Mesendoderm (in vitro differentiated cells): ENCODE results near the gene FOXI3.
"Not testable (repeated sequence)": the region's sequence is repeated elsewhere in the genome, so short reads cannot be mapped to it uniquely, and the experiment has no call there.

Source experiments
- DNase-seq: peaks from one replicate; pipeline ENCODE4 v3.0.0; 2013
- H2AK5ac ChIP-seq: 2 replicates; pipeline ENCODE4 v1.6.1; 2013; ENCODE audit warnings: low read length, inconsistent platforms
- H2BK120ac ChIP-seq: 2 replicates; pipeline ENCODE4 v1.6.1; 2013; ENCODE audit warnings: low read depth, mild to moderate bottlenecking, low read length, moderate library complexity, mixed read lengths
- H2BK15ac ChIP-seq: replicated peaks from 2 replicates; pipeline ENCODE4 v1.6.1; 2013; ENCODE audit warnings: low read depth, mild to moderate bottlenecking, moderate library complexity
- H2BK5ac ChIP-seq: 2 replicates; pipeline ENCODE4 v1.6.1; 2013; ENCODE audit warnings: low read length, inconsistent platforms
- H3K18ac ChIP-seq: 2 replicates; pipeline ENCODE4 v1.6.1; 2013; ENCODE audit warnings: mild to moderate bottlenecking, low read length, mixed read lengths
- H3K23ac ChIP-seq: one replicate; pipeline ENCODE4 v1.6.1; 2013; ENCODE audit warnings: low read length
- H3K27ac ChIP-seq: 2 replicates; pipeline ENCODE4 v1.5.1; 2013; ENCODE audit warnings: low read depth, mild to moderate bottlenecking, inconsistent platforms, low read length, moderate library complexity
- H3K27me3 ChIP-seq: 2 replicates; pipeline ENCODE4 v1.6.1; 2013; ENCODE audit warnings: low read length, control low read depth, mild to moderate bottlenecking, inconsistent platforms; ENCODE audit not compliant: insufficient read depth, poor library complexity
- H3K36me3 ChIP-seq: 2 replicates; pipeline ENCODE4 v1.6.1; 2013; ENCODE audit warnings: low read length, inconsistent platforms; ENCODE audit not compliant: control insufficient read depth, insufficient read depth
- H3K4ac ChIP-seq: one replicate; pipeline ENCODE4 v1.6.1; 2013; ENCODE audit warnings: low read depth, mild to moderate bottlenecking, low read length, moderate library complexity
- H3K4me1 ChIP-seq: 2 replicates; pipeline ENCODE4 v1.6.1; 2013; ENCODE audit warnings: low read depth, low read length, inconsistent platforms; ENCODE audit not compliant: control insufficient read depth
- H3K4me2 ChIP-seq: 2 replicates; pipeline ENCODE4 v1.6.1; 2013; ENCODE audit warnings: low read length
- H3K4me3 ChIP-seq: 2 replicates; pipeline ENCODE4 v1.5.1; 2013; ENCODE audit warnings: mild to moderate bottlenecking, low read length
- H3K56ac ChIP-seq: one replicate; pipeline ENCODE4 v1.6.1; 2013; ENCODE audit warnings: low read length
- H3K79me1 ChIP-seq: 2 replicates; pipeline ENCODE4 v1.6.1; 2013; ENCODE audit warnings: low read length, inconsistent platforms
- H3K79me2 ChIP-seq: 2 replicates; pipeline ENCODE4 v1.6.1; 2013; ENCODE audit warnings: mild to moderate bottlenecking, low read length; ENCODE audit not compliant: control insufficient read depth, insufficient read depth
- H3K9ac ChIP-seq: 2 replicates; pipeline ENCODE4 v1.6.1; 2013; ENCODE audit warnings: low read length, inconsistent platforms
- H4K5ac ChIP-seq: one replicate; pipeline ENCODE4 v1.6.1; 2013; ENCODE audit warnings: low read length
- H4K8ac ChIP-seq: one replicate; pipeline ENCODE4 v1.6.1; 2013; ENCODE audit warnings: low read depth, mild to moderate bottlenecking, control low read depth, low read length, moderate library complexity
- WGBS: extraction: QIAGEN DNeasy Blood & Tissue Kit; methylation state at CpG from one replicate; pipeline ENCODE4 v1.1.7; 2013; ENCODE audit warnings: low lambda C conversion rate, missing lambda C conversion rate; ENCODE audit not compliant: insufficient coverage; ENCODE audit errors: extremely low coverage; 5-methylcytosine and 5-hydroxymethylcytosine counted together

The FOXI3 gene

DNA sequence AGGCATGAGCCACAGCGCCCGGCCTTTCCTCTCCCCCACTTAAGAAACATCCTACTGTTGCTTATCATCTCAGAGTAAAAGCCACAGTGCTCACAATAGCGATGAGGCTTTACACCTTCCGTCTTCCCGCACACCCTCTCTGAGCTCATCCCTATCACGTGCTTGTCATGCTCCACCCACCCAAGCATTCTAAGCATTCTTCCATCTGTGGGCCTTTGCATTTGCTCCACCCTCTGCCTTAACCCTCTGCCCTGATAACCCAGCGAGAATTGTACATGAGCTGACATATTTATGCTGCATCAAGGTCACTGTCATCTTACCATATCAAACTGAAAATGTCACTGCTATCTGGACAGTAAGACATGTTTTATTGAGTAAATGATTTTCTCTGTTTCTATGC lies 22.6 kb downstream of the FOXI3 start:
- Histone ChIP-seq H3K79me1 (no peaks in the 10 kb centered on the region), H3K23ac (no peak overlapping the region), H3K56ac (no peak overlapping the region), H3K4me3 (no peak overlapping the region), H4K8ac (no peak overlapping the region), H2BK15ac (no peak overlapping the region), H2AK5ac (no peak overlapping the region), H3K27me3 (no peaks in the 10 kb centered on the region), H3K18ac (no peak overlapping the region), H3K4me1 (no peaks in the 10 kb centered on the region), H3K4ac (no peak overlapping the region), H4K5ac (no peak overlapping the region), H2BK5ac (no peak overlapping the region), H3K9ac (no peak overlapping the region), H3K27ac (no peak overlapping the region), H3K36me3 (no peaks in the 10 kb centered on the region), H3K4me2 (no peak overlapping the region), H2BK120ac (no peak overlapping the region), H3K79me2 (no peaks in the 10 kb centered on the region)
- no CpG with 5 or more reads among the region's 7 CpGs for WGBS
- DNase-seq: peak; percentile 91

GRCh38 chr2:88423733-88424132 lies 28.8 kb downstream of the FOXI3 start:
- H3K4me2 ChIP-seq: no peak overlapping the region
- no peak overlapping the region for H3K18ac ChIP-seq
- H3K4ac ChIP-seq: no peak overlapping the region
- H2BK15ac ChIP-seq: no peak overlapping the region
- H3K27me3 ChIP-seq: no peaks in the 10 kb centered on the region
- H4K8ac ChIP-seq: no peak overlapping the region
- no peak for DNase-seq
- no peak overlapping the region for H3K9ac ChIP-seq
- H3K4me1 ChIP-seq: no peaks in the 10 kb centered on the region
- H3K4me3 ChIP-seq: no peak overlapping the region
- no peak overlapping the region for H2BK5ac ChIP-seq
- H3K23ac ChIP-seq: no peak overlapping the region
- H3K56ac ChIP-seq: no peak overlapping the region
- H2AK5ac ChIP-seq: no peak overlapping the region
- no peak overlapping the region for H4K5ac ChIP-seq
- no peak overlapping the region for H3K27ac ChIP-seq
- WGBS: no CpG with 5 or more reads among the region's 2 CpGs
- no peaks in the 10 kb centered on the region for H3K79me1 ChIP-seq
- H3K79me2 ChIP-seq: no peaks in the 10 kb centered on the region
- no peaks in the 10 kb centered on the region for H3K36me3 ChIP-seq
- no peak overlapping the region for H2BK120ac ChIP-seq

DNA sequence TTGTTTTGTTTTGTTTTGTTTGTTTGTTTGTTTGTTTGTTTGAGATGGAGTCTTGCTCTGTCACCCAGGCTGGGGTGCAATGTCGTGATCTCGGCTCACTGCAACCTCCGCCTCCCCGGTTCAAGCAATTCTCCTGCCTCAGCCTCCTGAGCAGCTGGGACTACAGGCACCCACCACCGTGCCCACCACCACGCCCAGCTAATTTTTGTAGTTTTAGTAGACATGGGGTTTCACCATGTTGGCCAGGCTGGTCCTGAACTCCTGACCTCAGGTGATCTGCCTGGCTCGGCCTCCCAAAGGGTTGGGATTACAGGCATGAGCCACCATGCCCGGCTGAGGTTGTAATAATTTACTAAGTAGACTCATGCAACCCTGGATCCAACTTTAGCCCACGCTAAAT lies 33.4 kb downstream of the FOXI3 start:
- not testable (repeated sequence) for H3K79me1 ChIP-seq, DNase-seq, H2BK15ac ChIP-seq, H3K23ac ChIP-seq, H4K8ac ChIP-seq, H3K4me3 ChIP-seq, H3K4ac ChIP-seq, H3K27me3 ChIP-seq, H3K9ac ChIP-seq, H3K4me1 ChIP-seq, H2BK5ac ChIP-seq, H3K4me2 ChIP-seq, H2BK120ac ChIP-seq, H3K27ac ChIP-seq, H3K36me3 ChIP-seq, H3K79me2 ChIP-seq, H3K56ac ChIP-seq, H3K18ac ChIP-seq, H4K5ac ChIP-seq, H2AK5ac ChIP-seq
- WGBS: no CpG with 5 or more reads among the region's 9 CpGs

DNA sequence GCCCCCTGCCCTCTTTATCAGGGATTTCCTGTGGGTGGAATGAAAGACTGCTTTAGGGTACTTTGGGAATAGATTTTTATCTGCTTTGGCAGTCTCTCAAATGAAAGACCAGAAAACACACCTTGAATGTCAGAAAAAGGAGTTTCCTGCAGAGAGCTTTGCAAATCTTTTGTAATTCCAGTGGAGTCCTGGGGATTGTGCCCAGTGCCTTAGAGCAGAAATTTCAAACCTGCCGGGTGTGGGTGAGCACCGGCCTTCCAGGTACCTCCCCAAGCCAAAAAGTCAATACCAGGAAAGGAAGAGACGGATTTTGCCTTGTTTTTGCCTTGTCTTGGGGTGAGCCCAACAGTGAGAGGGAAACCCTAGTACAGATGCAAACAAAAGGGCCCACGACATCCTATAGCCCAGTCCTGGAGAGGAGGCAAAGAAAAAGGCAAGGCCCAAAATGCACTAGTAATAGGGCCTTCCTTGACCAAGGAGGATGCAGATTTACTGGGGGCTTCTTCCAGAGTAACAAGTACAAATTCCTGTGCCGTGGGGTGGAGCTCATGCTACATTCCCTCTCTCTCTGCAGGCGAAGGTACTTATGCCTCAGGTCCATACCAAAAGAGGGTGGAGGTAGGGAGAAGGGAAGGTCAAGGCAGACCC lies 36.4 kb downstream of the FOXI3 start:
- H3K27me3 ChIP-seq: no peaks in the 10 kb centered on the region
- H4K8ac ChIP-seq: no peak overlapping the region
- peak; percentile 84 for DNase-seq
- H2BK5ac ChIP-seq: peak overlapping the region; percentile 92
- peak overlapping the region; percentile 88 for H3K27ac ChIP-seq
- peak overlapping the region; percentile 14 for H2BK15ac ChIP-seq
- no peaks in the 10 kb centered on the region for H3K36me3 ChIP-seq
- H3K4ac ChIP-seq: no peak overlapping the region
- no CpG with 5 or more reads among the region's 6 CpGs for WGBS
- no peaks in the 10 kb centered on the region for H3K79me2 ChIP-seq
- H3K9ac ChIP-seq: peak overlapping the region; percentile 55
- H3K56ac ChIP-seq: peak overlapping the region; percentile 80
- H3K79me1 ChIP-seq: no peaks in the 10 kb centered on the region
- H3K4me2 ChIP-seq: peak overlapping the region; percentile 25
- H2AK5ac ChIP-seq: no peak overlapping the region
- H3K4me3 ChIP-seq: no peak overlapping the region
- H3K23ac ChIP-seq: peak overlapping the region; percentile 45
- peak overlapping the region; percentile 56 for H4K5ac ChIP-seq
- H3K4me1 ChIP-seq: peaks cover 7% of the 10 kb centered on the region
- no peak overlapping the region for H2BK120ac ChIP-seq
- peak overlapping the region; percentile 56 for H3K18ac ChIP-seq

DNA sequence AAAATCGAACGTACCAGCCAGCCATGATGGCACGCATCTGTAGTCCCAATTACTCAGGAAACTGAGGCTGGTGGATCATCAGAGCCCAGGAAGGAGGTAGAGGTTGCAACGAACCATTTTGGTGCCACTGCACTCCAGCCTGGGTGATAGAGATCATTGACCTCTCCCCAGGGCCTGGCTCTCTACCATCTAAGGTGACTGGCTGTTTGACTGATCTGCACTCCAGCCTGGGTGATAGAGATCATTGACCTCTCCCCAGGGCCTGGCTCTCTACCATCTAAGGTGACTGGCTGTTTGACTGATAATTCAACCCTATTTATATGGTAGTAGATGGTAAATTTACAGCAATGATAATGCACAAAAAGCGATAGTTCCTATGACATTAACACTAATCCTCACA lies 43.6 kb downstream of the FOXI3 start:
- WGBS: no CpG with 5 or more reads among the region's 5 CpGs
- not testable (repeated sequence) for H3K18ac ChIP-seq, H3K4me3 ChIP-seq, H3K4me1 ChIP-seq, H3K27me3 ChIP-seq, H3K4ac ChIP-seq, H3K36me3 ChIP-seq, H2AK5ac ChIP-seq, H3K27ac ChIP-seq, H3K23ac ChIP-seq, H2BK5ac ChIP-seq, H2BK120ac ChIP-seq, H3K79me1 ChIP-seq, H2BK15ac ChIP-seq, H3K9ac ChIP-seq, DNase-seq, H3K4me2 ChIP-seq, H4K5ac ChIP-seq, H3K56ac ChIP-seq, H4K8ac ChIP-seq, H3K79me2 ChIP-seq
